SU-DHL-6 (cell line): ENCODE results near the gene CUL7.

Source experiments
- H2AFZ ChIP-seq: fragments of 200-600 bp; sonication (generic); 2 replicates; pipeline ENCODE4 v1.6.1; 2014; ENCODE audit warnings: low read depth, mild to moderate bottlenecking, moderate library complexity, mixed read lengths, antibody characterized with exemption, low read length; ENCODE audit not compliant: severe bottlenecking
- H3F3A ChIP-seq: fragments of 200-600 bp; shearing (Covaris generic); 2 replicates; pipeline ENCODE4 v1.6.0; 2016; ENCODE audit warnings: antibody characterized with exemption, mild to moderate bottlenecking; ENCODE audit not compliant: insufficient read depth
- H3K27ac ChIP-seq: fragments of 200-600 bp; sonication (generic); 2 replicates; pipeline ENCODE4 v1.5.1; 2016; ENCODE audit warnings: low read depth, mild to moderate bottlenecking, low read length, moderate library complexity, mixed read lengths
- H3K27me3 ChIP-seq: fragments of 200-600 bp; sonication (generic), shearing (Covaris generic); 2 replicates; pipeline ENCODE4 v1.6.0; 2014; ENCODE audit warnings: mild to moderate bottlenecking, low read length
- H3K36me3 ChIP-seq: fragments of 200-600 bp; sonication (generic); 2 replicates; pipeline ENCODE4 v1.6.1; 2014; ENCODE audit warnings: mild to moderate bottlenecking, low read length, mixed read lengths
- H3K4me2 ChIP-seq: fragments of 300-600, 200-600 bp; shearing (Covaris generic), sonication (generic); 2 replicates; pipeline ENCODE4 v1.6.0; 2014; ENCODE audit warnings: low read length, low read depth, mild to moderate bottlenecking; ENCODE audit not compliant: poor library complexity, severe bottlenecking
- H3K4me3 ChIP-seq: fragments of 200-600 bp; sonication (generic); 2 replicates; pipeline ENCODE4 v1.5.1; 2014; ENCODE audit warnings: antibody characterized with exemption, low read length, mild to moderate bottlenecking, mixed read lengths; ENCODE audit not compliant: insufficient read depth, poor library complexity, severe bottlenecking
- H3K79me2 ChIP-seq: fragments of 200-600 bp; sonication (generic); 2 replicates; pipeline ENCODE4 v1.6.1; 2014; ENCODE audit warnings: mild to moderate bottlenecking, low read length, moderate library complexity; ENCODE audit not compliant: insufficient read depth
- H3K9ac ChIP-seq: fragments of 200-600 bp; sonication (generic); 2 replicates; pipeline ENCODE4 v1.7.0; 2014; ENCODE audit warnings: mild to moderate bottlenecking, low read length
- H3K9me2 ChIP-seq: fragments of 200-600 bp; sonication (generic); replicated peaks from 2 replicates; pipeline ENCODE4 v1.6.1; 2014; ENCODE audit warnings: low read length; ENCODE audit not compliant: insufficient read depth
- H3K9me3 ChIP-seq: fragments of 200-600 bp; sonication (generic); 2 replicates; pipeline ENCODE4 v1.6.1; 2014; ENCODE audit warnings: low read length, mixed read lengths; ENCODE audit not compliant: insufficient read depth
- H4K20me1 ChIP-seq: fragments of 200-600 bp; sonication (generic); 2 replicates; pipeline ENCODE4 v1.6.1; 2014; ENCODE audit warnings: low read depth, mild to moderate bottlenecking, antibody characterized with exemption, low read length, moderate library complexity, mixed read lengths
- CTCF ChIP-seq: fragments of 200-600 bp; sonication (generic); IDR thresholded peaks from one replicate; pipeline ENCODE4 v1.5.1; 2017; ENCODE audit warnings: antibody characterized with exemption, mild to moderate bottlenecking, low read length, moderate library complexity; ENCODE audit not compliant: insufficient read depth, poor library complexity, severe bottlenecking
- EZH2phosphoT487 ChIP-seq: fragments of 200-600 bp; sonication (generic), shearing (Covaris generic); conservative IDR thresholded peaks from 2 replicates; pipeline ENCODE4 v1.6.1; 2018; ENCODE audit warnings: mild to moderate bottlenecking, antibody characterized with exemption, low read length, moderate library complexity, mixed read lengths

The CUL7 gene

DNA sequence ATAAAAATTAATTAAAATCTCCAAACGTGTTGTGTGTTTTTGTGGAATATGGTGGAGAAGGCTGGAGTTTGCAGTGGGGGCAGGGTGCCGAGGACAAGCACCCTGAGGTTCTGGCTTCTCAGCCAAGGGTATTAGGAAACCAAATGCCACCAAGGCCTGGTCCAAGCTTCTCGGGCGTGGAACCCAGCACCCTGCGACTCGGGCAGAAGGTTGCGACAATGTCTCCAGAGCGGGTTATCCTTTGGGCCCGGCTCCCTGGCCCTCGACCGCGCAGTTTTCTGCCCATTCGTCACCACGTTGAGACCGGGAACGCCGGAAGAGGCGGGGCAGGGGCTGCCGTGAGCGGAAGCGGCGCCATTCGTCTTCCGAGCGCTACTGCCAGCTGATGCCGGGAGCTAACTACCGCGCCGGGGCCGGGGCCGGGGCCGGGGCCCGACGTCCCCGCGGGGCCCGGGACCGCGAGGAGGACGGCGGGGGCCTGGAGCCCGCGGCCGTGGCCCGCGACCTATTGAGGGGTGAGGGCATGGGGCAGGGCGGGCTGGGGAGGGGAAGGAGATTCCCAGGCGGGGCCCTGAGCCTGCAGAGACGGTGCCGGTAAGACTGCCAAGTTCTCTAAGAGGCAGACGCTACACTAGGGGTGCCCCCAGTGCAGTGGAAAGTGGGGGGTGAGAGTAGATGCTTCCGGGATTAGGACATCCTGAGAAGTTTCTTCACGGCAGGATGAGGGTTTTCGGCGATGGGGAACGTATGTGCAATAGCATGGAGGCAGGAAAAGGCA is 32.2 kb downstream of the CUL7 start, which contains the start of gene RRP36:
Gene RRP36, plus strand, starts transcription at position 354 of the 778 bp plus-strand sequence. Its CDS starts 32 bp downstream, at position 386.
- peaks cover 14% of the 10 kb centered on the region for H3K36me3 ChIP-seq
- H3F3A ChIP-seq = peaks cover 24% of the 10 kb centered on the region
- H3K4me2 ChIP-seq = peak within 1 kb of the TSS; percentile 66
- H3K4me3 ChIP-seq = peak within 1 kb of the TSS; percentile 93
- H3K27me3 ChIP-seq = no peaks in the 10 kb centered on the region
- no peak for TF ChIP-seq EZH2phosphoT487
- no peak for TF ChIP-seq CTCF
- peak within 1 kb of the TSS; percentile 85 for H3K27ac ChIP-seq
- H2AFZ ChIP-seq = peak within 1 kb of the TSS; percentile 71
- H3K9me2 ChIP-seq = no peaks in the 10 kb centered on the region
- no peaks in the 10 kb centered on the region for H3K9me3 ChIP-seq
- H3K79me2 ChIP-seq = peaks cover 41% of the 10 kb centered on the region
- H3K9ac ChIP-seq = peak within 1 kb of the TSS; percentile 91
- H4K20me1 ChIP-seq = no peaks in the 10 kb centered on the region

DNA sequence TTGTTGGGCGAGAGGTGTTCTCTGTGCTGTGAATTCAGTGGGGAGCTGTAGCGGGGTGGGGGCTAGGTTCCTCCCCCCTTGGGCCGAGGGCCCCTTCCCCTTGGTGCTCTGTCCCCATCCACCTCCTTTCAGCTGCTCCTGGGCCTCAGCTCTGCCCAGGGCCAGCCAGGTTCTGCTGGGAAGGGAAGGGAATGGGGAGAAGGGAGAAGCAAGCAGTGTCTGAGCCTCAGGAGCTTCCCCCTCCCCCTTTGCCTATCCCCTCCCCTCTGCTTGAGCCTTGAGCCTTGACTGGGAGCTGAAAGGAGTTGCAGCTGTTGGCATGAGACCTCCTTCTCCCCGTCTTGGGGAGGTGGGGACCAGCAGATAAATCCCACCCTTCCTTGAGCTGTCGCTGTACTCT is 32.8 kb downstream of the CUL7 start:
- H3K36me3 ChIP-seq = peaks cover 10% of the 10 kb centered on the region
- TF ChIP-seq EZH2phosphoT487 (no peak), CTCF (no peak)
- H3F3A ChIP-seq = peaks cover 20% of the 10 kb centered on the region
- peak overlapping the region; percentile 91 for H3K9ac ChIP-seq
- no peaks in the 10 kb centered on the region for H4K20me1 ChIP-seq
- peak overlapping the region; percentile 66 for H3K4me2 ChIP-seq
- H3K9me2 ChIP-seq = no peaks in the 10 kb centered on the region
- no peaks in the 10 kb centered on the region for H3K9me3 ChIP-seq
- H3K27me3 ChIP-seq = no peaks in the 10 kb centered on the region
- H3K27ac ChIP-seq = peak overlapping the region; percentile 85
- peaks cover 47% of the 10 kb centered on the region for H3K79me2 ChIP-seq
- peak overlapping the region; percentile 71 for H2AFZ ChIP-seq
- H3K4me3 ChIP-seq = peak overlapping the region; percentile 93

- TF ChIP-seq EZH2phosphoT487 = no peak
- no peak for TF ChIP-seq CTCF
- no peaks in the 10 kb centered on the region for H4K20me1 ChIP-seq
- no peak overlapping the region for H3K4me2 ChIP-seq
- H2AFZ ChIP-seq = no peak overlapping the region
- no peak overlapping the region for H3K4me3 ChIP-seq
- no peak overlapping the region for H3K27ac ChIP-seq
- H3K9ac ChIP-seq = 0 out of 2 replicates have a peak overlapping the region, but pooled peaks have one; percentile 91
- H3F3A ChIP-seq = peaks cover 19% of the 10 kb centered on the region
- peaks cover 53% of the 10 kb centered on the region for H3K79me2 ChIP-seq
- no peaks in the 10 kb centered on the region for H3K9me3 ChIP-seq
- no peaks in the 10 kb centered on the region for H3K9me2 ChIP-seq
- no peaks in the 10 kb centered on the region for H3K27me3 ChIP-seq
- peaks cover 8% of the 10 kb centered on the region; the same call in 1 of the 2 replicates for H3K36me3 ChIP-seq
These were observed 33.5 kb downstream of the CUL7 start for GRCh38 chr6:43020052-43020705.
